Upper lobe of left lung (tissue), 6 donors: ENCODE data around the gene TBXAS1. TPM values are rescaled to one million over a fixed set of nuclear protein-coding genes. Genes with fewer than 3 reads are reported as not detected.

Experiments
- ATAC-seq, 2 donors: fragments of 200-7000 bp; cut with Tn5 transposase; one replicate each; pipeline ENCODE4 v1.9.1; 2022; ENCODE audit warnings: mild to moderate bottlenecking in 2 of 2, moderate library complexity in 2 of 2; ENCODE audit not compliant: low FRiP score in 2 of 2
- DNase-seq, 2 donors: peaks; one replicate each; pipeline ENCODE4 v3.0.0-alpha.2; 2019 to 2020
- H3K27ac ChIP-seq, 4 donors: fragments of 200-600 bp; sonication (generic); one replicate each; pipeline ENCODE4 v1.5.1; 2016 to 2019
- H3K27me3 ChIP-seq, 4 donors: fragments of 200-600 bp; sonication (generic); one replicate each; pipeline ENCODE4 v1.5.1; 2017 to 2019
- H3K36me3 ChIP-seq, 4 donors: fragments of 200-600 bp; sonication (generic); one replicate each; pipeline ENCODE4 v1.5.1; 2016 to 2019
- H3K4me1 ChIP-seq, 4 donors: fragments of 200-600 bp; sonication (generic); one replicate each; pipeline ENCODE4 v1.5.1; 2018 to 2019
- H3K4me3 ChIP-seq, 4 donors: fragments of 200-600 bp; sonication (generic); one replicate each; pipeline ENCODE4 v1.5.1; 2017 to 2019; ENCODE audit warnings: mild to moderate bottlenecking in 2 of 4, moderate library complexity in 1 of 4
- H3K9me3 ChIP-seq, 4 donors: fragments of 200-600 bp; sonication (generic); one replicate each; pipeline ENCODE4 v1.5.1; 2018 to 2019
- CTCF ChIP-seq, 6 experiments: fragments of 450-650 bp in 4 of 6; fragments of 200-600 bp in 2 of 6; sonication (generic) in 2 of 6; IDR thresholded peaks; one replicate each; pipeline ENCODE4 v1.5.1; 2016 to 2019; ENCODE audit warnings: antibody characterized with exemption in 6 of 6
- EP300 ChIP-seq, 4 donors: sonication (generic); formaldehyde crosslinking; IDR thresholded peaks; one replicate each; pipeline ENCODE4 v1.5.1; 2017; ENCODE audit warnings: antibody characterized with exemption in 4 of 4, control low read depth in 2 of 4
- POLR2A ChIP-seq, 4 donors: fragments of 450-650 bp; IDR thresholded peaks; one replicate each; pipeline ENCODE4 v1.5.1; 2016 to 2017; ENCODE audit warnings: antibody characterized with exemption in 4 of 4, mild to moderate bottlenecking in 2 of 4
- POLR2AphosphoS5 ChIP-seq, 2 donors: sonication (generic); formaldehyde crosslinking; IDR thresholded peaks; one replicate each; pipeline ENCODE4 v1.5.1; 2017; ENCODE audit warnings: antibody characterized with exemption in 2 of 2
- WGBS, 2 donors: methylation state at CpG; one replicate each; pipeline ENCODE4 v1.1.5; 2017 to 2018; 5-methylcytosine and 5-hydroxymethylcytosine counted together
- total RNA-seq, 6 donors: library from RNA; depleted of rRNA in 4 of 6; stranded (reverse); fragments of >200 nt in 4 of 6; gene quantifications; one replicate each; pipeline versions ENCODE4 v1.1.0 to v1.2.1, GENCODE V29; 2016 to 2021
- donor health status: DM: no; HTN: no; CAD: no; lungs with moderate emphysema.
- donor health status: DM: no; HTN: yes; CAD: no; lungs with severe emphysema.

Gene TBXAS1
- total RNA-seq, 6 donors from 2014 or later: 62.8 to 317 (median 85.6) TPM

- H3K36me3 ChIP-seq: no peaks in the 10 kb centered on the region
These were observed 161.7 kb downstream of the TBXAS1 start for GRCh38 chr7:139990571-139991268.

GRCh38 chr7:139991269-139991666 lies 162.2 kb downstream of the TBXAS1 start:
- Histone ChIP-seq H3K36me3 (no peaks in the 10 kb centered on the region), H3K27ac (no peak overlapping the region), H3K9me3 (no peaks in the 10 kb centered on the region), H3K4me1 (peaks cover 8 to 13% (median 9%) of the 10 kb centered on the region in 4 donors), H3K27me3 (no peaks in the 10 kb centered on the region), H3K4me3 (no peak overlapping the region)
- no peak for TF ChIP-seq EP300 (IDR thresholded peaks at IDR 0.05)
- DNase-seq (no peak), ATAC-seq (no peak)
- 89 to 93% methylated on average over 5 of the region's 5 CpGs for WGBS, 2 donors

More at GRCh38 chr7:139990571-139991268, 161.7 kb downstream of the TBXAS1 start:
- DNase-seq: no peak
- 95 to 96% methylated on average over 22 of the region's 22 CpGs for WGBS, 2 donors
- Histone ChIP-seq H3K9me3 (no peaks in the 10 kb centered on the region), H3K27ac (no peak overlapping the region), H3K27me3 (no peaks in the 10 kb centered on the region), H3K4me3 (no peak overlapping the region), H3K4me1 (peaks cover 7 to 13% (median 9%) of the 10 kb centered on the region in 4 donors)
- ATAC-seq: no peak
- TF ChIP-seq EP300 (IDR thresholded peaks at IDR 0.05) (no peak), CTCF (IDR thresholded peaks at IDR 0.05) (no peak), POLR2A (IDR thresholded peaks at IDR 0.05) (no peak), POLR2AphosphoS5 (IDR thresholded peaks at IDR 0.05) (no peak)

- H3K27me3 ChIP-seq: no peaks in the 10 kb centered on the region
- no peaks in the 10 kb centered on the region for H3K9me3 ChIP-seq
- ATAC-seq: no peak
- DNase-seq: no peak
- H3K36me3 ChIP-seq: no peaks in the 10 kb centered on the region
- no peak for TF ChIP-seq EP300 (IDR thresholded peaks at IDR 0.05)
- TF ChIP-seq POLR2AphosphoS5 (IDR thresholded peaks at IDR 0.05): no peak
- no peak for TF ChIP-seq POLR2A (IDR thresholded peaks at IDR 0.05)
- peaks cover 8 to 13% (median 9%) of the 10 kb centered on the region in 4 donors for H3K4me1 ChIP-seq
- H3K27ac ChIP-seq: no peak overlapping the region
- H3K4me3 ChIP-seq: no peak overlapping the region
- 87 to 90% methylated on average over 4 to 6 of the region's 6 CpGs for WGBS, 2 donors
These were observed 162.8 kb downstream of the TBXAS1 start for GRCh38 chr7:139991911-139992310.

- no peaks in the 10 kb centered on the region for H3K9me3 ChIP-seq
- ATAC-seq: no peak
These were observed 163.4 kb downstream of the TBXAS1 start for GRCh38 chr7:139992353-139993044.

GRCh38 chr7:139993169-139993568 lies 164.1 kb downstream of the TBXAS1 start:
- Histone ChIP-seq H3K27me3 (no peaks in the 10 kb centered on the region), H3K4me1 (peaks cover 8 to 13% (median 9%) of the 10 kb centered on the region in 4 donors), H3K4me3 (no peak overlapping the region), H3K36me3 (no peaks in the 10 kb centered on the region), H3K27ac (no peak overlapping the region), H3K9me3 (no peaks in the 10 kb centered on the region)
- ATAC-seq (no peak), DNase-seq (no peak)
- 80 to 86% methylated on average over 8 of the region's 8 CpGs for WGBS, 2 donors
- TF ChIP-seq CTCF (IDR thresholded peaks at IDR 0.05) (no peak), EP300 (IDR thresholded peaks at IDR 0.05) (no peak), POLR2AphosphoS5 (IDR thresholded peaks at IDR 0.05) (no peak), POLR2A (IDR thresholded peaks at IDR 0.05) (no peak)

More at GRCh38 chr7:139992353-139993044, 163.4 kb downstream of the TBXAS1 start:
- Histone ChIP-seq H3K36me3 (no peaks in the 10 kb centered on the region), H3K27me3 (no peaks in the 10 kb centered on the region), H3K27ac (no peak overlapping the region), H3K4me3 (no peak overlapping the region), H3K4me1 (peaks cover 8 to 13% (median 9%) of the 10 kb centered on the region in 4 donors)
- DNase-seq: no peak
- TF ChIP-seq POLR2AphosphoS5 (IDR thresholded peaks at IDR 0.05) (no peak), POLR2A (IDR thresholded peaks at IDR 0.05) (no peak), CTCF (IDR thresholded peaks at IDR 0.05) (no peak), EP300 (IDR thresholded peaks at IDR 0.05) (no peak)
- 86 to 87% methylated on average over 13 to 14 of the region's 14 CpGs for WGBS, 2 donors
